ENCODE results near the gene HOXA4. TPM values are rescaled to one million over a fixed set of nuclear protein-coding genes. Genes with fewer than 3 reads are reported as not detected.

HOXA4 gene
- total RNA-seq, 1 experiment from 2014 or later, result not detected

DNA sequence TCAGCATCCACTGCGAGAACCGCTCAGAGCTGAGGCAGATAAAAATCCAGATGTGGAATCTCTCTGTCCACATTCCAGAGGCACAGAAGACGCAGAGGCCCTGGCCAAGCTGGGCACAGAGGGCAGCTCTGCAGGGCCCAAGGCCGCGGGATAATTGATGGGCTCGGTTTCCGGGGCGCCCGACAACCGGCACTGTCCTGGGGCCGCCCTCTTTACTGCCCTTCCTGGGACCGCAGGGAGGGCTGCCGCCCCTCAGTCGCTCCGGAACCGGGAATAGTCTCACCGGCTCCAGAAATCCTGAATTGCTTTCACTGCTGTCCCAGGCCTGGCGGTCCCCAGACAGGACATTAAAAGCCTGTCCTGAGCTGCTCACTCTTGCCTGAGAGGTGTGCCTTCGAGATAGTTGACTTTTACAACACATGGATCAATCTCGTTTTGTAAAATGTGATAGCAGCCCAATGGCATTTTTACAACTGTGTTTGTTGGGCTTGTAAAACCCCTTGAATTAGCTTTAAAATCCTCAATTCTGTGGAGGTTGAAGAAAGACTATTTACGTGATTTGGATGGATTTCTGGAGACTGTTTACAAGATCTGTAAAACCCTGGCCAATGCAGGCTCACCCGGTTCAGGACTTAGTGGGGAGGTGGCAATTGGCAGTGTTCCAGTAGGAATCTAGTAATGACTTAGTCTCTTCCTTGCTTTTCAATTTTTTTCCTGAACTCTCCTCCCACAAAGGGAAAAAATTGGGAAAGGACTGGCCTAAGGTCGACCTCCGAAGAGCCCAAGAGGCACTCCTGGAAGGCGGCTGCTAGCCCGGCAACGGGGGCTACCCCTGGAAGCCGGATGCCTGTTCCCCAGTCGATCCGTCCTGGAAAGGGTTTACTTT is 18.4 kb upstream of the HOXA4 start:
- no peak for TF ChIP-seq ZNF317 (CRISPR knock-in tag; IDR thresholded peaks at IDR 0.05; ENCODE audit: borderline replicate concordance, low read depth)
- TF ChIP-seq NR1H2 (CRISPR knock-in tag; IDR thresholded peaks at IDR 0.05), result no peak
- TF ChIP-seq, protein P1, sequence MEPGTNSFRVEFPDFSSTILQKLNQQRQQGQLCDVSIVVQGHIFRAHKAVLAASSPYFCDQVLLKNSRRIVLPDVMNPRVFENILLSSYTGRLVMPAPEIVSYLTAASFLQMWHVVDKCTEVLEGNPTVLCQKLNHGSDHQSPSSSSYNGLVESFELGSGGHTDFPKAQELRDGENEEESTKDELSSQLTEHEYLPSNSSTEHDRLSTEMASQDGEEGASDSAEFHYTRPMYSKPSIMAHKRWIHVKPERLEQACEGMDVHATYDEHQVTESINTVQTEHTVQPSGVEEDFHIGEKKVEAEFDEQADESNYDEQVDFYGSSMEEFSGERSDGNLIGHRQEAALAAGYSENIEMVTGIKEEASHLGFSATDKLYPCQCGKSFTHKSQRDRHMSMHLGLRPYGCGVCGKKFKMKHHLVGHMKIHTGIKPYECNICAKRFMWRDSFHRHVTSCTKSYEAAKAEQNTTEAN (CRISPR knock-in tag; IDR thresholded peaks at IDR 0.05), result no peak
- TF ChIP-seq TP53 (CRISPR knock-in tag; IDR thresholded peaks at IDR 0.05), result no peak
- no peak for TF ChIP-seq PRRX2 (CRISPR knock-in tag; IDR thresholded peaks at IDR 0.05)
- TF ChIP-seq MXD4 (CRISPR knock-in tag; IDR thresholded peaks at IDR 0.05; ENCODE audit: borderline replicate concordance), result no peak
- TF ChIP-seq, protein P2, sequence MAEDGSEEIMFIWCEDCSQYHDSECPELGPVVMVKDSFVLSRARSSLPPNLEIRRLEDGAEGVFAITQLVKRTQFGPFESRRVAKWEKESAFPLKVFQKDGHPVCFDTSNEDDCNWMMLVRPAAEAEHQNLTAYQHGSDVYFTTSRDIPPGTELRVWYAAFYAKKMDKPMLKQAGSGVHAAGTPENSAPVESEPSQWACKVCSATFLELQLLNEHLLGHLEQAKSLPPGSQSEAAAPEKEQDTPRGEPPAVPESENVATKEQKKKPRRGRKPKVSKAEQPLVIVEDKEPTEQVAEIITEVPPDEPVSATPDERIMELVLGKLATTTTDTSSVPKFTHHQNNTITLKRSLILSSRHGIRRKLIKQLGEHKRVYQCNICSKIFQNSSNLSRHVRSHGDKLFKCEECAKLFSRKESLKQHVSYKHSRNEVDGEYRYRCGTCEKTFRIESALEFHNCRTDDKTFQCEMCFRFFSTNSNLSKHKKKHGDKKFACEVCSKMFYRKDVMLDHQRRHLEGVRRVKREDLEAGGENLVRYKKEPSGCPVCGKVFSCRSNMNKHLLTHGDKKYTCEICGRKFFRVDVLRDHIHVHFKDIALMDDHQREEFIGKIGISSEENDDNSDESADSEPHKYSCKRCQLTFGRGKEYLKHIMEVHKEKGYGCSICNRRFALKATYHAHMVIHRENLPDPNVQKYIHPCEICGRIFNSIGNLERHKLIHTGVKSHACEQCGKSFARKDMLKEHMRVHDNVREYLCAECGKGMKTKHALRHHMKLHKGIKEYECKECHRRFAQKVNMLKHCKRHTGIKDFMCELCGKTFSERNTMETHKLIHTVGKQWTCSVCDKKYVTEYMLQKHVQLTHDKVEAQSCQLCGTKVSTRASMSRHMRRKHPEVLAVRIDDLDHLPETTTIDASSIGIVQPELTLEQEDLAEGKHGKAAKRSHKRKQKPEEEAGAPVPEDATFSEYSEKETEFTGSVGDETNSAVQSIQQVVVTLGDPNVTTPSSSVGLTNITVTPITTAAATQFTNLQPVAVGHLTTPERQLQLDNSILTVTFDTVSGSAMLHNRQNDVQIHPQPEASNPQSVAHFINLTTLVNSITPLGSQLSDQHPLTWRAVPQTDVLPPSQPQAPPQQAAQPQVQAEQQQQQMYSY (CRISPR knock-in tag; IDR thresholded peaks at IDR 0.05), result no peak
- TF ChIP-seq, protein P3, sequence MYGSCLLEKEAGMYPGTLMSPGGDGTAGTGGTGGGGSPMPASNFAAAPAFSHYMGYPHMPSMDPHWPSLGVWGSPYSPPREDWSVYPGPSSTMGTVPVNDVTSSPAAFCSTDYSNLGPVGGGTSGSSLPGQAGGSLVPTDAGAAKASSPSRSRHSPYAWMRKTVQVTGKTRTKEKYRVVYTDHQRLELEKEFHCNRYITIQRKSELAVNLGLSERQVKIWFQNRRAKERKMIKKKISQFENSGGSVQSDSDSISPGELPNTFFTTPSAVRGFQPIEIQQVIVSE (CRISPR knock-in tag; IDR thresholded peaks at IDR 0.05; ENCODE audit: borderline replicate concordance), result no peak
- H3K4me3 Mint-ChIP-seq, result no peak overlapping the region
- CTCF ChIA-PET, result interaction anchor here (2.3 to 4.0 kb wide), 3 partner anchors 12 to 31 kb away, joined by 8 to 74 read pairs (median 46); no protein-coding TSS in a partner anchor
- DNase-seq (ENCODE audit: low spot score) (no peak), ATAC-seq (no peak)
- H3K36me3 Mint-ChIP-seq, result no peaks in the 10 kb centered on the region
- H3K9me3 Mint-ChIP-seq, result no peaks in the 10 kb centered on the region
- peaks cover 24% of the 10 kb centered on the region for H3K4me1 Mint-ChIP-seq
- POLR2A ChIA-PET, result no interaction called here
- no peak overlapping the region for H3K27ac Mint-ChIP-seq
- H3K27me3 Mint-ChIP-seq (ENCODE audit: low read depth), result peaks cover 100% of the 10 kb centered on the region

DNA sequence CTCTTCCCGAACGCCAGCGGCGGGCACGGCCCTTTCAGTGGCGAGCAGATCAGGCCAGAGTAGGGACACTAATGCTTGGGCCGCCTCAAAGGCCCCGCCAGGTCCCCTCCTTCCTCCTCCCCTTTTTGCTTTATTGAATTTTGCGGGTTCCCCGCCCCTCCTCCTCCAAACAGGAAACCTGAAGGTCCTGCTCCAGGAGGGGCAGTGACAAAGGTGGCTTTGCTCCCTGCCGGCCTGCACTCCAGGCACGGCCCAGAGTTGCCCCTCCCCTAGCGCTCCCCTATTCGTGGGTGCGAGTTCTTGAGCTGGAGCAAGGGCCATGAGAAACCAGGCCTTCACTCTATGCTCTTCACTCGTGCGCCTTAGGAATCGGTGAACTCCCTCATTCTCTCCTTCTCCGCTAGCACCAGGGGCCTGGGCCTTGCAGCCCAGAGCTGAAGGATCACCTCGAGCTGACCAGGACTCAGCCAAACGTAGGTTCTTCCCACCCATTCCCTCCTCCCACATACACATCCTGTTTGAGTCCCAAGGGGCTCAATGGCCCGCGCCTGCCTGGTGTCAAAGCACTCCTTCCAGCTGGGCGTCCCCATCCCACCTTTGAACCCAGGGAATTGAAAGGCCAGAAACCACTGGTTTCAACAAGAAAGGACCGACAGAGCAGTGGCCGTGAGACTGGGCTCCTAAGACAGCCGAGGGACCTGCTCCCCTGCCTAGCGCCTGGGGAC is 17.6 kb upstream of the HOXA4 start:
- peaks cover 100% of the 10 kb centered on the region for H3K27me3 Mint-ChIP-seq (ENCODE audit: low read depth)
- TF ChIP-seq, protein P4, sequence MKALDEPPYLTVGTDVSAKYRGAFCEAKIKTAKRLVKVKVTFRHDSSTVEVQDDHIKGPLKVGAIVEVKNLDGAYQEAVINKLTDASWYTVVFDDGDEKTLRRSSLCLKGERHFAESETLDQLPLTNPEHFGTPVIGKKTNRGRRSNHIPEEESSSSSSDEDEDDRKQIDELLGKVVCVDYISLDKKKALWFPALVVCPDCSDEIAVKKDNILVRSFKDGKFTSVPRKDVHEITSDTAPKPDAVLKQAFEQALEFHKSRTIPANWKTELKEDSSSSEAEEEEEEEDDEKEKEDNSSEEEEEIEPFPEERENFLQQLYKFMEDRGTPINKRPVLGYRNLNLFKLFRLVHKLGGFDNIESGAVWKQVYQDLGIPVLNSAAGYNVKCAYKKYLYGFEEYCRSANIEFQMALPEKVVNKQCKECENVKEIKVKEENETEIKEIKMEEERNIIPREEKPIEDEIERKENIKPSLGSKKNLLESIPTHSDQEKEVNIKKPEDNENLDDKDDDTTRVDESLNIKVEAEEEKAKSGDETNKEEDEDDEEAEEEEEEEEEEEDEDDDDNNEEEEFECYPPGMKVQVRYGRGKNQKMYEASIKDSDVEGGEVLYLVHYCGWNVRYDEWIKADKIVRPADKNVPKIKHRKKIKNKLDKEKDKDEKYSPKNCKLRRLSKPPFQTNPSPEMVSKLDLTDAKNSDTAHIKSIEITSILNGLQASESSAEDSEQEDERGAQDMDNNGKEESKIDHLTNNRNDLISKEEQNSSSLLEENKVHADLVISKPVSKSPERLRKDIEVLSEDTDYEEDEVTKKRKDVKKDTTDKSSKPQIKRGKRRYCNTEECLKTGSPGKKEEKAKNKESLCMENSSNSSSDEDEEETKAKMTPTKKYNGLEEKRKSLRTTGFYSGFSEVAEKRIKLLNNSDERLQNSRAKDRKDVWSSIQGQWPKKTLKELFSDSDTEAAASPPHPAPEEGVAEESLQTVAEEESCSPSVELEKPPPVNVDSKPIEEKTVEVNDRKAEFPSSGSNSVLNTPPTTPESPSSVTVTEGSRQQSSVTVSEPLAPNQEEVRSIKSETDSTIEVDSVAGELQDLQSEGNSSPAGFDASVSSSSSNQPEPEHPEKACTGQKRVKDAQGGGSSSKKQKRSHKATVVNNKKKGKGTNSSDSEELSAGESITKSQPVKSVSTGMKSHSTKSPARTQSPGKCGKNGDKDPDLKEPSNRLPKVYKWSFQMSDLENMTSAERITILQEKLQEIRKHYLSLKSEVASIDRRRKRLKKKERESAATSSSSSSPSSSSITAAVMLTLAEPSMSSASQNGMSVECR (CRISPR knock-in tag; IDR thresholded peaks at IDR 0.05; ENCODE audit: borderline replicate concordance), result no peak
- TF ChIP-seq HMGA2 (CRISPR knock-in tag; IDR thresholded peaks at IDR 0.05) (no peak), CREM (CRISPR knock-in tag; IDR thresholded peaks at IDR 0.05) (no peak), FOXJ3 (CRISPR knock-in tag; IDR thresholded peaks at IDR 0.05; ENCODE audit: borderline replicate concordance) (no peak), SMAD3 (CRISPR knock-in tag; IDR thresholded peaks at IDR 0.05; ENCODE audit: borderline replicate concordance) (no peak), ZNF396 (CRISPR knock-in tag; IDR thresholded peaks at IDR 0.05; ENCODE audit: borderline replicate concordance) (no peak), JAZF1 (CRISPR knock-in tag; IDR thresholded peaks at IDR 0.05) (no peak)
- TF ChIP-seq, protein P5, sequence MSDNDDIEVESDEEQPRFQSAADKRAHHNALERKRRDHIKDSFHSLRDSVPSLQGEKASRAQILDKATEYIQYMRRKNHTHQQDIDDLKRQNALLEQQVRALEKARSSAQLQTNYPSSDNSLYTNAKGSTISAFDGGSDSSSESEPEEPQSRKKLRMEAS (CRISPR knock-in tag; IDR thresholded peaks at IDR 0.05), result no peak
- TF ChIP-seq, protein P6, sequence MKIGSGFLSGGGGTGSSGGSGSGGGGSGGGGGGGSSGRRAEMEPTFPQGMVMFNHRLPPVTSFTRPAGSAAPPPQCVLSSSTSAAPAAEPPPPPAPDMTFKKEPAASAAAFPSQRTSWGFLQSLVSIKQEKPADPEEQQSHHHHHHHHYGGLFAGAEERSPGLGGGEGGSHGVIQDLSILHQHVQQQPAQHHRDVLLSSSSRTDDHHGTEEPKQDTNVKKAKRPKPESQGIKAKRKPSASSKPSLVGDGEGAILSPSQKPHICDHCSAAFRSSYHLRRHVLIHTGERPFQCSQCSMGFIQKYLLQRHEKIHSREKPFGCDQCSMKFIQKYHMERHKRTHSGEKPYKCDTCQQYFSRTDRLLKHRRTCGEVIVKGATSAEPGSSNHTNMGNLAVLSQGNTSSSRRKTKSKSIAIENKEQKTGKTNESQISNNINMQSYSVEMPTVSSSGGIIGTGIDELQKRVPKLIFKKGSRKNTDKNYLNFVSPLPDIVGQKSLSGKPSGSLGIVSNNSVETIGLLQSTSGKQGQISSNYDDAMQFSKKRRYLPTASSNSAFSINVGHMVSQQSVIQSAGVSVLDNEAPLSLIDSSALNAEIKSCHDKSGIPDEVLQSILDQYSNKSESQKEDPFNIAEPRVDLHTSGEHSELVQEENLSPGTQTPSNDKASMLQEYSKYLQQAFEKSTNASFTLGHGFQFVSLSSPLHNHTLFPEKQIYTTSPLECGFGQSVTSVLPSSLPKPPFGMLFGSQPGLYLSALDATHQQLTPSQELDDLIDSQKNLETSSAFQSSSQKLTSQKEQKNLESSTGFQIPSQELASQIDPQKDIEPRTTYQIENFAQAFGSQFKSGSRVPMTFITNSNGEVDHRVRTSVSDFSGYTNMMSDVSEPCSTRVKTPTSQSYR (CRISPR knock-in tag; IDR thresholded peaks at IDR 0.05), result no peak
- TF ChIP-seq, protein P7, sequence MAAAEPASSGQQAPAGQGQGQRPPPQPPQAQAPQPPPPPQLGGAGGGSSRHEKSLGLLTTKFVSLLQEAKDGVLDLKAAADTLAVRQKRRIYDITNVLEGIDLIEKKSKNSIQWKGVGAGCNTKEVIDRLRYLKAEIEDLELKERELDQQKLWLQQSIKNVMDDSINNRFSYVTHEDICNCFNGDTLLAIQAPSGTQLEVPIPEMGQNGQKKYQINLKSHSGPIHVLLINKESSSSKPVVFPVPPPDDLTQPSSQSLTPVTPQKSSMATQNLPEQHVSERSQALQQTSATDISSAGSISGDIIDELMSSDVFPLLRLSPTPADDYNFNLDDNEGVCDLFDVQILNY (CRISPR knock-in tag; IDR thresholded peaks at IDR 0.05), result no peak

More for the DNA sequence above, 17.6 kb upstream of the HOXA4 start:
- no peaks in the 10 kb centered on the region for H3K9me3 Mint-ChIP-seq
- ATAC-seq, result no peak
- ChIA-PET POLR2A (no interaction called here), CTCF (interaction anchor here (2.3 to 3.5 kb wide), 2 partner anchors 13 to 32 kb away, joined by 8 to 46 read pairs; no protein-coding TSS in a partner anchor)
- DNase-seq (ENCODE audit: low spot score), result no peak
- H3K27ac Mint-ChIP-seq, result no peak overlapping the region
- peaks cover 26% of the 10 kb centered on the region for H3K4me1 Mint-ChIP-seq
- no peaks in the 10 kb centered on the region for H3K36me3 Mint-ChIP-seq
- H3K4me3 Mint-ChIP-seq, result peak overlapping the region; percentile 65

Data from WTC11 (cell line).